ENCODE results near the gene ZBTB16.

Gene ZBTB16

GRCh38 chr11:114152785-114153184 is 93.3 kb downstream of the ZBTB16 start:
- Histone ChIP-seq H3K9me3 (ENCODE audit: control insufficient read depth, insufficient read depth, low read depth, low read length) (no peaks in the 10 kb centered on the region), H3K4me1 (ENCODE audit: control insufficient read depth, insufficient read depth, low read length) (no peaks in the 10 kb centered on the region), H3K27ac (ENCODE audit: extremely low read depth, low read depth, low read length) (no peak overlapping the region), H3K36me3 (ENCODE audit: control insufficient read depth in 2 of 2, insufficient read depth in 1 of 2, low read length in 2 of 2) (peaks cover 0 to 5% of the 10 kb centered on the region in 2 experiments; a peak in 1 of 3 replicates), H3K4me3 (ENCODE audit: low read depth, low read length) (no peak overlapping the region)
- ChIA-PET CTCF (interaction anchor here (0.8 to 1.2 kb wide), 2 partner anchors 72 to 107 kb away, joined by 3 to 5 read pairs; no protein-coding TSS in a partner anchor), POLR2A (no interaction called here)
- TF ChIP-seq ZFP37 (tag by site-specific recombination; IDR thresholded peaks at IDR 0.05) (no peak), MYNN (tag by site-specific recombination; IDR thresholded peaks at IDR 0.05; ENCODE audit: borderline replicate concordance) (no peak), ELK4 (IDR thresholded peaks at IDR 0.05; ENCODE audit: borderline replicate concordance, low read depth, low read length) (no peak), ZSCAN23 (tag by site-specific recombination; IDR thresholded peaks at IDR 0.05) (no peak), ZNF23 (tag by site-specific recombination; IDR thresholded peaks at IDR 0.05; ENCODE audit: borderline replicate concordance) (no peak), ZNF404 (tag by site-specific recombination; IDR thresholded peaks at IDR 0.05) (no peak), PRDM4 (tag by site-specific recombination; IDR thresholded peaks at IDR 0.05) (no peak), KLF1 (tag by site-specific recombination; IDR thresholded peaks at IDR 0.05) (no peak), ZNF37A (tag by site-specific recombination; IDR thresholded peaks at IDR 0.05) (no peak), ZEB2 (tag by site-specific recombination; IDR thresholded peaks at IDR 0.05) (no peak), ZNF114 (tag by site-specific recombination; IDR thresholded peaks at IDR 0.05) (no peak), ZNF530 (tag by site-specific recombination; IDR thresholded peaks at IDR 0.05; ENCODE audit: low read depth) (no peak), ZNF214 (tag by site-specific recombination; IDR thresholded peaks at IDR 0.05; ENCODE audit: borderline replicate concordance) (no peak), ZBTB10 (tag by site-specific recombination; IDR thresholded peaks at IDR 0.05) (no peak)
- TF ChIP-seq, protein P1, sequence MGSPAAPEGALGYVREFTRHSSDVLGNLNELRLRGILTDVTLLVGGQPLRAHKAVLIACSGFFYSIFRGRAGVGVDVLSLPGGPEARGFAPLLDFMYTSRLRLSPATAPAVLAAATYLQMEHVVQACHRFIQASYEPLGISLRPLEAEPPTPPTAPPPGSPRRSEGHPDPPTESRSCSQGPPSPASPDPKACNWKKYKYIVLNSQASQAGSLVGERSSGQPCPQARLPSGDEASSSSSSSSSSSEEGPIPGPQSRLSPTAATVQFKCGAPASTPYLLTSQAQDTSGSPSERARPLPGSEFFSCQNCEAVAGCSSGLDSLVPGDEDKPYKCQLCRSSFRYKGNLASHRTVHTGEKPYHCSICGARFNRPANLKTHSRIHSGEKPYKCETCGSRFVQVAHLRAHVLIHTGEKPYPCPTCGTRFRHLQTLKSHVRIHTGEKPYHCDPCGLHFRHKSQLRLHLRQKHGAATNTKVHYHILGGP (tag by site-specific recombination; IDR thresholded peaks at IDR 0.05), result no peak
- TF ChIP-seq, protein P2, sequence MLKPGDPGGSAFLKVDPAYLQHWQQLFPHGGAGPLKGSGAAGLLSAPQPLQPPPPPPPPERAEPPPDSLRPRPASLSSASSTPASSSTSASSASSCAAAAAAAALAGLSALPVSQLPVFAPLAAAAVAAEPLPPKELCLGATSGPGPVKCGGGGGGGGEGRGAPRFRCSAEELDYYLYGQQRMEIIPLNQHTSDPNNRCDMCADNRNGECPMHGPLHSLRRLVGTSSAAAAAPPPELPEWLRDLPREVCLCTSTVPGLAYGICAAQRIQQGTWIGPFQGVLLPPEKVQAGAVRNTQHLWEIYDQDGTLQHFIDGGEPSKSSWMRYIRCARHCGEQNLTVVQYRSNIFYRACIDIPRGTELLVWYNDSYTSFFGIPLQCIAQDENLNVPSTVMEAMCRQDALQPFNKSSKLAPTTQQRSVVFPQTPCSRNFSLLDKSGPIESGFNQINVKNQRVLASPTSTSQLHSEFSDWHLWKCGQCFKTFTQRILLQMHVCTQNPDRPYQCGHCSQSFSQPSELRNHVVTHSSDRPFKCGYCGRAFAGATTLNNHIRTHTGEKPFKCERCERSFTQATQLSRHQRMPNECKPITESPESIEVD (tag by site-specific recombination; IDR thresholded peaks at IDR 0.05), result no peak

- POLR2A ChIA-PET, result no interaction called here
- Histone ChIP-seq H3K4me3 (ENCODE audit: low read depth, low read length) (no peak overlapping the region), H3K36me3 (ENCODE audit: control insufficient read depth in 2 of 2, insufficient read depth in 1 of 2, low read length in 2 of 2) (peaks cover 0 to 5% of the 10 kb centered on the region in 2 experiments; a peak in 1 of 3 replicates), H3K4me1 (ENCODE audit: control insufficient read depth, insufficient read depth, low read length) (no peaks in the 10 kb centered on the region), H3K9me3 (ENCODE audit: control insufficient read depth, insufficient read depth, low read depth, low read length) (no peaks in the 10 kb centered on the region), H3K27ac (ENCODE audit: extremely low read depth, low read depth, low read length) (no peak overlapping the region)
- CTCF ChIA-PET, result no interaction called here
- no peak for TF ChIP-seq KLF10 (tag by site-specific recombination; IDR thresholded peaks at IDR 0.05)
- no peak for TF ChIP-seq ZSCAN23 (tag by site-specific recombination; IDR thresholded peaks at IDR 0.05)
- TF ChIP-seq ZNF133 (tag by site-specific recombination; IDR thresholded peaks at IDR 0.05), result no peak
- TF ChIP-seq ZNF184 (tag by site-specific recombination; IDR thresholded peaks at IDR 0.05), result no peak
- TF ChIP-seq ZNF654 (tag by site-specific recombination; IDR thresholded peaks at IDR 0.05; ENCODE audit: low read depth), result no peak
- no peak for TF ChIP-seq ZNF324 (tag by site-specific recombination; IDR thresholded peaks at IDR 0.05)
- no peak for TF ChIP-seq ZNF433 (tag by site-specific recombination; IDR thresholded peaks at IDR 0.05; ENCODE audit: low read depth)
- TF ChIP-seq ZNF214 (tag by site-specific recombination; IDR thresholded peaks at IDR 0.05; ENCODE audit: borderline replicate concordance), result no peak
- no peak for TF ChIP-seq ZNF707 (tag by site-specific recombination; IDR thresholded peaks at IDR 0.05)
- TF ChIP-seq ZBTB44 (tag by site-specific recombination; IDR thresholded peaks at IDR 0.05), result no peak
- no peak for TF ChIP-seq ZIC2 (tag by site-specific recombination; IDR thresholded peaks at IDR 0.05)
Observed at GRCh38 chr11:114153224-114153623, 93.7 kb downstream of the ZBTB16 start.

All from HEK293 (cell line).